Renal pelvis (tissue), 4 donors: ENCODE measurements around the gene RALB. TPM values are rescaled to one million over a fixed set of nuclear protein-coding genes. Genes with fewer than 3 reads are reported as not detected.
"Not testable (repeated sequence)": the region's sequence is repeated elsewhere in the genome, so short reads cannot be mapped to it uniquely, and the experiment has no call there.

ENCODE experiments used
- DNase-seq: peaks from one replicate; pipeline ENCODE4 v3.0.0-alpha.2; 2013
- polyA plus RNA-seq, 3 donors: library from polyadenylated mRNA; unstranded; fragments of 120-200 nt; gene quantifications; one replicate each; pipeline ENCODE4 v1.2.1, GENCODE V29; 2013; ENCODE audit not compliant: insufficient read length in 3 of 3

Gene RALB
- polyA plus RNA-seq, 3 donors, result 67.3 to 82.4 (median 78.0) TPM

DNA sequence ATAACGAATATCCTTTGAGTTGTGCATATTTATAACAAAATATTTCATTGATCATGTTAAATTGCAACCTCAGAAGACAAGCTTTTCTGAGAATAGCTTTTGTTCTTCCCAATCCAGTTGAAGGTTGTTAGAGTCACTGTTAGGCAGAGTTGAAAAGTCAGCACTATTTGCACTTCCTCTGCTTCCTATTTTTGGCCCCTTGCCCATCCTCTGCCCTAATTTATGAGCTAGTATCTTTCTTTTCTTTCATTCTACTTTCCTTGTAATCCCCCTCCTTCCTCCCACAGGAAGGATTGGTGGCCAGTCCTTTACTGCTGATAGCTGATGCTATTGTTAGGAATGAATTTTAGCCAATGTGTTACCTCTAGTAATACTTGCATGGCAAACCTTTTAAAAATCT lies 4.9 kb downstream of the RALB start:
- no peak for DNase-seq

DNA sequence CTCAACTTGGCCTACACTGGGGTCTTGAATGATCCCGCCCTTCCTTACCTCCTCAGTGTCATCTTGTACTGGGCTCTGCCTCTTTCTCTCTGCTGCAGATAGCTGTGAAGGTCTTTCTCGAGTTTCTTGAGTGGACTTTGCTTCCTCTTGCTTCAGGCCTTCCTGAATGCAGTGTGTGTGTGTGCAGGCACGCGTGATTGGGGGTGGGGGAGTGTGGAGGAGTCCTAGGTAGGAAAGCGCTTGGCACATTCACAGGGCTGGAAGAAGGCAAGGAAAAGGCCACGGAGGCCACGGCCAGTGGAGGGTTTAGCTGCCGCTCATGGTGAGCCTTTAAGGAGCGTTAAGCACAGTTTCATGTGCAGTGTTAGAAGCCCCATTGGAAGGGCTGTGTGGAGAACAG lies 5.5 kb downstream of the RALB start:
- DNase-seq, result no peak

DNA sequence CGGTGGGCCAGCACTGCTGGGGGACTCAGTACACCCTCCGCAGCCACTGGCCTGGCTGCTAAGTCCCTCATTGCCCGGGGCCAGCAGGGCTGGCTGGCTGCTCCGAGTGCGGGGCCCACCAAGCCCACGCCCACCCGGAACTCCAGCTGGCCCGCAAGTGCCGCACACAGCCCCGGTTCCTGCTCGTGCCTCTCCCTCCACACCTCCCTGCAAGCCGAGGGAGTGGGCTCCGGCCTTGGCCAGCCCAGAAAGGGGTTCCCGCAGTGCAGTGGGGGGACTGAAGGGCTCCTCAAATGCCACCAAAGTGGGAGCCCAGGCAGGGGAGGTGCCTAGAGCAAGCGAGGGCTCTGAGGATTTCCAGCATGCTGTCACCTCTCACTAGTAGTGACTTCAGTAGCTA lies 7.3 kb downstream of the RALB start:
- not testable (repeated sequence) for DNase-seq

DNA sequence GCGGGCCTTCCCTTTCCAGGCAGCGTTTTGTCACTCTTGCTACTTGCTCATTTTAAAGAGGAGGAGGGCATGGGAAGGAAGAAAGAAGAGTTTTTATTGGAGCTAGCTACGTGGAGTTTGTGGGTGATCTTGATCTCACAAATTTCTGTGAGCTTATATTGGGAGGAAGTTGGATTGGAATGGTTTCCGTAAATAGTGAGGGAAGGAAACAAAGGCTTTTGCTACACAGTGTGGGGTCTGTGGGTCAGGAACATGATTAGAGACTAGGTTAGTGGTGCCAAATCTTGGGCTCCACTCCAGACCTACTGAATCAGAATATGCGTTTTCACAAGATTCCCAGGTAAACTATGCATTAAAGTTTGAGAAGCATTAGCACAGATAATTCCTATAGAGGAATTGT lies 8.1 kb downstream of the RALB start:
- DNase-seq, result no peak

DNA sequence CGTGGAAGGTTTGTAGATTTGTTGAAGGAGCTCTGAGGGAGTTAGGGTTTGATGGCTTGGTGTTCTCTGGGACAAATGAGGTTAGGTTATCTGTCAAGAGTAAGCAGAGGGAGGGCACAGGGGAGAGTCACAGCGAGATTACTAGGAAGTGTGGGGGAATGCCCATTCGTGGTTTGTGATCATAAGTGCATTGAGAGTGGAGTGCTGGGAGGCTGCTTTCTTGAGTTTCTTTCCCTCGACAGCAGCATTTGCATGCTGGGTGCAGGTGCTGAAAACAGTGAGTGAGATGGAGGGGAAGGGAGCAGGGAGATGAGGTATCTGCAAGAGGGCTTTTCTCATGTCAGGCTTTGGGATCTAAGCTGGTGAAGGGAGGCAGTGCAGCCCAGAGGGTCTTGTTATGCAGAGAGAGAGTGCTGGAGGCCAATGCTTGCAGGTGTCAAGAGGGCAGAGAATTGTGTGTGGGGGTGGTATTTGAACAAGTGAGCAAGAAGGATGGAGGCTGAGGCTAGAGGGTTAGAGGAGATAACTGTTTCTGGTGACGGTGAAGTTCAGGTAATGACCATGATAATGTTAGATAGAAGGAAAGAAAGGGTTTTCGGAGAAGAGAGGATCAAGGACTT lies 8.8 kb downstream of the RALB start:
- no peak for DNase-seq

DNA sequence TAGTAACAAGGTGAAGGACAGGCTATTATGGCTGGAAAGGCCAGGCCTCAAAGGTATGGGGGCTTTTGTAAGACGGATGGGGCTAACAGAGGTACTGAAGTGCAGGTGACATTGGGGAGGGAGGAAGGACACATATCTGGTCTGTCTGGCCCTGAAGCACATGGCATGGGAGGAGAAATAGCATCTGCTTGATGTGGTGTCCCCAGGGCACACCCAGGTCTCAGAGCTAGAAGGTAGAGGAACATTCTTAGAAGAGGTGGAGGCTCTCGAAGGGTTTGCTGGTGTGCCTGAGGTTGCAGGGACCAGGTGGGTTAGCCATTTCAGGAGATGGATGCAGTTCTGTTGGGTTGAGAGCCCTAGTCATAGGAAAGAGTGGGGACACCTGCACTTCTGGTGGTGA lies 9.5 kb downstream of the RALB start:
- DNase-seq, result no peak

DNA sequence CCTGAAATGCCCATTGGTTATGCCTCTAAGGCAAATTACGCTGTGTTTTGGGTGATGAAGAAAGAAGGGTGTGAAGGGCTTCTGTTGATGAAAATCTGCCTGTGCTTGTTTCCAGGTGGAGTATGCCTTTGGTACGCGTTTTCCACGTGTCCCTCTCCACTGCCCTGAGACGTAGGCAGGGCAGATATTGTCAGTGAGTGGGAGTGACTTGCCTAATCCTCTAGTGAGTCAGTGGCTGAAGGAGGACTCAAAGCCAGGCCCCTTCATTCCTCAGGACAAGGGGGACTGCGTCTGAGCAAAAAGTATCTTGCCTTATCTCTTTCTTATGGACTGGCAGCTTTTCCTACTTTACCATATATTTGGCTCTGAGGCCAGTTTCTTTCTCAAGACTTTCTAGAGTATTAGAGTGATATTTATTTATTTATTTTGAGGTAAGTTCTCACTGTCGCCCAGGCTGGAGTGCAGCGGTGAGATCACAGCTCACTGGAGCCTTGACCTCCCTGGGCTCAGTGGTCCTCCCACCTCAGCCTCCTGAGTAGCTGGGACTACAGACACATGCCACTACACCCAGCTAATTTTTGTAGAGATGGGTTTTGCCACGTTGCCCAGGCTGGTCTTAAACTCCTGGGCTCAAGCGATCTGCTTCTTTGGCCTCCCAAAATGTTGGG lies 10.2 kb downstream of the RALB start:
- DNase-seq, result no peak

DNA sequence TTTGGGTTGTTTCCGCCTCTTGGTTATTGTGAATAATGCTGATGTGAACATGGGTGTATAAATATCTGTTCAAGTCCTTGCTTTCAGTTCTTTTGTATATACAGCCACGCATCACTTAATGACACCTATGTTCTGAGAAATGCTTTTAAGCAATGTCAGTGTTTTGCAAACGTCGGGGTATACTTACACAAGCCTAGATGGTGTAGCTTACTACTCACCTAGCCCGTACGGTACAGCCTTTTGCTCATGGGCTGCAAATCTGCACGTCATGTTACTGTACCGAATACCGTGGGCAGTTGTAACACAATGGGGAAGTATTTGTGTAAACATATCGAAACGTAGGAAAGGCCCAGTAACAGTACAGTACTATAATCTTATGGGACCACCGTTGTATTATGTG lies 12.4 kb downstream of the RALB start:
- DNase-seq, result no peak

DNA sequence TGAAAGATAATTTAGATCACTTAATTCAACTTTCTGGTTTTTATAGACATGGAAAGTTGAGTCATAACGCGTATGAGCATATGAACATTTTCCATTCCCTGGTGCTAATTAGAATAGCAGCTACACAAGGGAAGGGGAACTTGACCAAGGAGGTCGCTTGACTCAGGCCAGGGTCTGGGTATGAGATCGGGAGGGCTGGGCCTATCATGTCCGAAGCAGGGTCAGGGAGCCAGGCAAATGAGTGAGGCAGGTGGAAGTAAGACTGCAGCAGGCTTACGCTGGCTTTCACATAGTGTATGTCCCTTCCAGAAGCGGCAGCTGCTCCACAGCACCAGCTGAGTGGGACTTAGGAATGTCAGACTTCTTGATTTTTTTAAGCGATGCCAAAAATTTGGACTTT lies 14.7 kb downstream of the RALB start:
- no peak for DNase-seq

DNA sequence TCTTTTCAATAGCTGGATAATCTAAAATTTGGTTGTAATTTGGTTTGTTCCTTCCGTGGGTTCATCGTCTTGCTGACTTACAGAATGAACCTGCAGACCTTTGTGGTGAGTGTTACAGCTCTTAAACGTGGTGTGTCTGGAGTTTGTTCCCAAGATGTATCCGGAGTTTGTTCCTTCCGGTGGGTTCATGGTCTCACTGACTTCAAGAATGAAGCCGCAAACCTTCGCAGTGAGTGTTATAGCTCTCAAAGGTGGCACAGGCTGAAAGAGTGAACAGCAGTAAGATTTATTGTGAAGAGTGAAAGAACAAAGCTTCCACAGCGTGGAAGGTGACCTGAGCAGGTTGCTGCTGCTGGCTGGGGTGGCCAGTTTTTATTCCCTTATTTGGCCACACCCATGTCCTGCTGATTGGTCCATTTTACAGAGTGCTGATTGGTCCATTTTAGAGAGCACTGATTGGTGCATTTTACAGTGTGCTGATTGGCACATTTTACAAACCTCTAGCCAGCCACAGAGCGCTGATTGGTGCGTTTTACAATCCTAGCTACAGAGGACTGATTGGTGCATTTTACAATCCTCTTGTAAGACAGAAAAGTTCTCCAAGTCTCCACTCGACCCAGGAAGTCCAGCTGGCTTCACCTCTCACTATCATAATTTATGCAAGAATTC lies 16.6 kb downstream of the RALB start:
- DNase-seq, result no peak

DNA sequence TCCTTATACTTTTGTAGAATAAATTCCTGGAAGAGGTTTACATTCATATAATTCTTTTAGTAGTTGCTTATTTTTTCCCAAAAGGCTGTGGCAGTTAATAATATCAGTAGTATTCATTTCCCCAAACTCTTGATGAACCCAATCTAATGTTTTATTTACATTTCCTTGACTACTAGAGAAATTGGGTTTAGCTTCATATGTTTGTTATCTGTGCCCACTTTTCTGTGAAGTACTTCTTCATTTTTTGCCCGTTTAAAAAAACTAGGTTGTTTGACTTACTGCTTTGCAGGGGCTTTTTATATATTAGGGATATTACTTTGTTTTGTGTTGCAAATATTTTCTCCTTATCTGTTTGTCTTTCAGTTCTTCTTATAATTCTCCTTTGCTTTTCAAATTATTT lies 17.2 kb downstream of the RALB start:
- no peak for DNase-seq

DNA sequence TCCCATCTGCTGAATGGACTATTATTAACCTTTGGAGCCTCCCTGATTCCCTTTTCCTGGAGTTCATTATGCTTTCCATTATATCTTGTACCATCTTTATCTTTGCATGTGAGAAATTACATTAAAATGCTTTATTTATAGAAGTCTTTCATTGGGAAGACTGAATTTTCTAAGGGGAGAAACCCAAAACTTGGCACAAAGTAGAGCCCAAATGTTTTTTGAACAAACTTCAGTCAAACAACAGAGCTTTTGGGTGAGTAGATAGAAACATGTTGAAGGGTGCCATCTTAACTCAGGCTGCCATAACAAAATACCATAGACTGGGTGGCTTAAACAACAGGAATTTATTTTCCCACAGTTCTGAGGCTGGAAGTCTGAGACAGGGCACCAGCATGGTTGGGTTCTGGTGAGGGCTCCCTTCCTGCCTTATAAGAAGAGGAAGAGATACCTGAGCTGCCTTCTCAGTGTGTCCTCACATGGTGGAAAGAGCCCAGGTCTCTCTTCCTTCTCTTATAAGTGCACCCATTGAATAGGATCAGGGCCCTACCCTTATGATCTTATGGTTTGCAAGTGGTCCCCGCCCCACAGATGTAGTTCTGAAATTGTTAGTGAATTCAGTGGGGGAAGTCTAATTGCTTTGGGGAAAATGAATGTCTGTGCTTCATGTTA lies 19.2 kb downstream of the RALB start:
- no peak for DNase-seq

DNA sequence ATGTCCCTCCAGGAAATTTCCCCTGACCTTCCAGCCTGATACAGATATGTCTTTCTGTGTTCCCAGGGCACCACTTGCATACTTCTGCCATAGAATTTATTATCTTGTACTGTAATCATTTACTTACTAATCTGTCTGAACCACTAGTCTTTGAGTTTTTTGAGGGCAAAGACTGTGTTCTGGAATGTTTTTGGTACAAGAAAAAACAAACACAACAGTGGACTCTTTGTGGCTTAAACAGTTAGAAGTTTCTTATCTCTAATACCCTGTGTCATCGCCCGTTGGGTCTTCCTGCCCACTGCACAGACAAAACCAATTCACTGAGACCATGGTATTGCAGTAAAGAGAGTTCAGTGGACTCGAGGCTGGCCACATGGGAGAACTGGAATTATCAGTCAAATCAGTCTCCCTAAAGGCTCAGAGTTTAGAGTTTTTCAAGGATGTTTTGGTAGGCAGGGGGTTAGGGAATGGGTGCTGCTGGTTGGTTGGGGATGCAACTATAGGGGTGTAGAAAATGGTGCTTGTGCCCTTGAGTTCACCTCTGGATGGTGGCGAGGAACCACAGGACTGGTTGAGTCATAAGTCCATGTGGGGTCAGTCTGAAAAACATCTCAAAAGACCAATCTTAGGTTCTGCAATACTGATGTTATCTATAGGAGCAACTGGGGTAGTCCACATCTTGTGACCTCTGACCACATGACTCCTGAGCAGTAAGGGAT lies 20.3 kb downstream of the RALB start:
- no peak for DNase-seq

DNA sequence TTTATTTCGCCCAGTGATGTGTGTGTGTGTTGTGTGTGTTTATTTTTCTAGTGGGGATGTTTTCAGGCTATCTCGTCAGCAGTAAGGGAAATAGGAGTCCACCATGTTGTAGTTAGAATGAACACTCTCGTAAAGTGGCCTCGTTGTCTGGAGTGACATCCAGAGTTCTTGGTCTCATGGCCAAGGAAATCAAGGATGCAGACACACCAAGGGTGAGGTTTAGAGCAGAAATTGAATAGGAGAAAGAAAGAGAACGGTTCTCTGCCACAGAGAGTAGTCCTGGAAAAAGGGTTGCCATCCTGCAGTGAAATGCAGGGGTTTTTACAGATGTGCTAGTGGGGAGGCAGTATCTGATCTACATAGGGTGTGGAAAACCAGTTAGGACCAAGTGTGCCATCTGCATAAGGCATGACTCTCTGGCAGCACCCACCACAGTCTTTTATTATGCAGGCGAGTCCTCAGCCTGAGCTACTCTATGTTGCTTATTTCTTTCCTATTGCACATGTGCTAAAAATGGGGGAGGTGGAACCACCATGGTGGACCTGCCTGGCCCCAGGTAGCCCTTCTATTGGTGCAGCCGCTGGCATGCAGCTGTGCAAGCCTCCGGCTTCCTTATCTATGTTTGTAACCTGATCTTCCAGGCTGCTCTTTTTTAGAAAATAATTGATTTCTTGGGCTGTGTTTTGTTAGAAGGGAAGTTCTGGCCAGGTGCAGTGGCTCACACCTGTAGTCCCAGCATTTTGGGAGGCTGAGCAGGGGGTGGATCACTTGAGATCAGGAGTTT lies 23.2 kb downstream of the RALB start:
- DNase-seq, result no peak

DNA sequence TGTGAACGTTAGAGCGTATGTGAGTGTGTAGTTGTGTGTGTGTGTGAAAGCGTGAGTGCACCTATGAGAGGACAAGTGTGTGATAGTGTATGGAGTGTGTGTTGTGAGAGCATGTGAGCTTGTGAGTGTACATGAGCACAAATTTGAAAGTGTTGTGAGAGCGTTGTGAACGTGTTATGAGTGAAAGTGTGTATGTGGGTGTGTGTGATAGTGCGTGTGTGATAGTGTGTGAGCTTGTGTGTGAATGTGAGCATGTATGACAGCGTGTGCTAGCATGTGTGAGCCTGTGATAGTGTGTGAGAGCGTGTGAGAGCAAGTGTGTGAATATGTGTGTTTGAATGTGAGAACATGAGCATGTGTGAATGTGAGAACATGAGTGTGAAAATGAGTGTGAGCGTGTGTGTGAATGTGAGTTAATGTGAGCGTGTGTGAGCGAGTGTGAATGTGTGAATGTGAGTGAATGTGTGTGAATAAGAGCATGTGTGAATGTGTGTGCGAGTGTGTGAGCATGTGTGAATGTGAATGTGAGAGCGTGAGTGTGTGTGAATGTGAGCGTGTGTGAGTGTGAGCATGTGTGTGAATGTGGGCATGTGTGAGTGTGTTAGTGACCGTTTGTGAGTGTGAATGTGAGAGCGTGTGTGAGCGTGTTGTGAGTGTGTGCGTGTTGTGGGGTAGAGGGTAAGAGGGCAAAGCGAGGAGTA lies 25.0 kb downstream of the RALB start:
- no peak for DNase-seq

DNA sequence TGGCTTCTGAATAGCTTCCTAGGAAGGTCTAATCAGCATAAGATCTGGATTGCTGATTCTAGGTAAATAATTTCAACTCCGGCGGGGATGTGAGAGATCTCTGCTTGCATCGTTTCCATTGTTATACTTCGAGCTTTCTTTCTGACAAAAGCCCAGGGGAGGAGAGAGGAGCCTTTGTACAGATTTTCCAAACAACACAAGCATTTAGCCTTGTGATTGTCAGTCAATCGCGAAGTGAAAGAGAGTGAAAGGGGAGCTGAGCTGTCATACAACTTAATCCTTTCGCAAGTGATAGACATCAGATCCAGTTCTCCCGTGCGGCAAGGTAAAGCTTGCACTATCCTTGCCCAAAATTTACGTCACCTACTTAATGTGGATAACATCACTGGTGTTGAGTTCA lies 26.2 kb downstream of the RALB start:
- no peak for DNase-seq

DNA sequence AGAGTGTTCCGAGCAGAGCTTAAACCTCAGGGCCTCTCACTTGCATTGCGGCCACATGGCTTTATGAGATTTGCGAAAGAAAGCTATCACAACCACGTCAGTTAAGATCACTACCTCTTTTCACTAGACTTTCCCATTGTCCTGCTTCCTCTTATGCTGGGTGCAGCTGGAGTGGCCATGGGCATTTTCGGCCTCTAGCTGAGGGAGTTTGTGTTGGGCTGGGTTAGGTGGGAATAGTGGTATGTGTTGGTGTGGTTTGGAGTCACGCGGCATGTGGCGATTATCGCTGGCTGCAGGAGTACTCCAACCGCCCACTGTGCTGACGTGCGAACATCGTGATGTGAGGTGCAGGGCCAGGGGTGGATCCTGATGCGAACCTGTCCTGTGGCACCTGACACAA lies 27.1 kb downstream of the RALB start:
- no peak for DNase-seq

DNA sequence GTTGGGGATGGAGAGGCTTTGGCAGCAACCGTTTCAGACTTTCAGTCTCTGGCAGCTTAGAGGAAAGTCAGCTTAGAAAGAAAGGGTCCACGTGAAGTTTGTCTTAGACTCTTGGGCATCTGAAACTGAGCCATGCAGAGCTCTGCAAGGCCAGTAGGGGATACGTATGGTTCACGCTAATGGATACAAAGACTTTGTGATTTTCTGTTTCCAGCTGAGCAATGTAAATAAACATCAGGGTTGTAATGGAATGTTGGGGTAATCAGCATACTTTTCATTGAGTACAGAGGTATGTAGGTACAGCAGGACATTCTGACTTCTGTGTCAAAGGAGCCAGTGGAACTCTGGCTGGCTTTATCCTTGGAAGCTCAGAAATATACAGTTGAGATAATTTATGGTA lies 31.0 kb downstream of the RALB start:
- no peak for DNase-seq

DNA sequence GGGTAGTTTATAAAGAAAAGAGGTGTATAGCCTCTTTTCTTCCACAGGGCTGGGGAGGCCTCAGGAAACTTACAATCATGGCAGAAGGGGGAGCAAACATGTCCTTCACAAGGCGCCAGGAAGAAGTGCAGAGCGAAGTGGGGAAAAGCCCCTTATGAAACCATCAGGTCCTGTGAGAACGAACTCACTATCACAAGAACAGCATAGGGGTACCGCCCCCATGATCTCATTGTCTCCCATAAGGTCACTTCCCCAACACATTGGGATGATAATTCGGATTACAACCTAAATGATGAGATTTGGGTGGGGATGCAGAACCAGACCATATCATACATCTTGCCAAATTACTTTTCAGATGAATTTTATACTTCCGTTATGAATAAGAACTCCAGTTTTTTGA lies 32.4 kb downstream of the RALB start:
- DNase-seq, result no peak

DNA sequence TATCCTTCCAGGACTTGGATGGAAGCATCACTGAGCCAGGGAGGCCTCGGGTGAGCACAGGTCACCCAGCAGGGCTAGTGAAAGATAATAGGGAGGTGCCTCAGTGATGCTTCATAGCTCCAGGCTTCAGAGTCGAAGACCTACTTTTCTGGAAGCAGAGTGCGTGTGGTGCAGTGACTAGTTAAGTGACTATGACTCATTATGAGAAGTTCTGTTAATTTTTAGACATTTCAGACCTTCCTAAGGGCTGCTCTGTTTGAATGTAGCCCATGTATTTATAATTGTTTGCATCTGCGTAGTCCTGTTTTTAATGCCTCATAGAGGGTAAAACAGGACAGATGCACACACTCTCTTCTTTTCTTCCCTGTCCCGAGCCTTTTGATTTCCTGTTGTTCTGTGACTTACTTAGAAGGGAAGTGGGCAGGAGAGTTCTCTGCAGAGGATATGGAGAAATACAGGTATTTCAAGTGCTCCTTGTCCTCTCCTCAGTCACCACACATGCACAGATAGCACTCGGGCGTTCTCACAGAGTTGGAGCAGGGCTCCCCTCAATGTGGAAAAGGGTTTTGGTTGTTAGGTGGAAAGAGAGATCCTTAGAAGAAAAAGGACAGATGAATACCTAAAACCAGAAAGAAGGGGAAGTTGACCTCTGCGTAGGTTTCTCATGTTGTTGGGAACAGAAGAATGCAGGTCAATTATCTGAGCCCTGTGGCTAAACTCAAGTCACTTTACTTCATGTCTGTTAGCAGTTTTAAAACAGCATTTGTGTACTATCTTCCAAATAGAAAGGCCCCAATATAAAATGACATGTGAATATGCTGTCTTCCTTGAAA lies 34.7 kb downstream of the RALB start:
- DNase-seq, result no peak
